ENCODE measurements around the gene CCDC12. TPM values are rescaled to one million over a fixed set of nuclear protein-coding genes. Genes with fewer than 3 reads are reported as not detected.

The CCDC12 gene
- total and polyA plus RNA-seq, 9 of the 15 experiments (the other 6 are each of a cell fraction or from before 2014, with no cell fraction given) = 8.9 to 201 (median 86.9) TPM

DNA sequence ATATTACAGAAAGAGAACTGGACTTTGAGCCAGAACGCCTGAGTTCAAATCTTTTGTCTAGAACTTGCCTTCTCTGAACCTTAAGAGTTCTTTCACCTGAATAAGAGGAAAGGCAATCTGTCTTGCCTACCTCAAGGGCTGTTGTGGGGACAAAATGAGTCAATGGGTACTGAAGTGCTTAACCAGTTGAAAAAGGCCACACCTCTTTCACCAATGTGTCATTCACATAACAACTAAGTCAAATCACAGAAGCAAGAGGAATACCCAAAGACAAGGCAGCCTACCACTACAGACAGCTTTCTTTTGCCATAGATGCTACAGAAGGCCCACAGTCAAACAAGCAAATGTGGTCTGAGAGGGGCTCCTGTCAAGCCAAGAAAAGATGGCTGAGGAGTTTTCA is 42.7 kb upstream of the CCDC12 start:
- POLR2A ChIA-PET = interaction anchor here (1.0 to 4.9 kb wide), 3 partner anchors 9 to 16 kb away, joined by 3 to 27 read pairs (median 4); no protein-coding TSS in a partner anchor

More for the DNA sequence above, 42.7 kb upstream of the CCDC12 start:
- no peak for DNase-seq (ENCODE audit: extremely low read depth in 1 of 4, low spot score in 3 of 4)
- no peak overlapping the region for H3K4me3 ChIP-seq
- H3K9me1 ChIP-seq (ENCODE audit: control insufficient read depth, insufficient read depth, low read length) = no peaks in the 10 kb centered on the region
- in situ Hi-C loops (cut with MboI) = no loop called here
- H3K79me2 ChIP-seq (ENCODE audit: control insufficient read depth, insufficient read depth, low read length) = peaks cover 5% of the 10 kb centered on the region; the same call in 2 of the 3 replicates
- peaks cover 64% of the 10 kb centered on the region for H3K36me3 ChIP-seq (ENCODE audit: control insufficient read depth, insufficient read depth, low read length)
- intact Hi-C loops (cut with micrococcal nuclease) = loop anchor here (10.0 kb wide), 2 partner anchors 306 to 356 kb away; no protein-coding TSS in a partner anchor
- BruUV-seq (replicated peaks) = no TSS peak
- TF ChIP-seq CXXC5 (CRISPR knock-in tag; IDR thresholded peaks at IDR 0.05) (no peak), ZNF384 (IDR thresholded peaks at IDR 0.05; ENCODE audit: low read depth, low read length) (no peak), FUS (optimal IDR thresholded peaks at IDR 0.05; ENCODE audit: low read depth, low read length) (no peak), GTF2F1 (IDR thresholded peaks at IDR 0.05; ENCODE audit: low read depth, low read length) (no peak), TCF7 (IDR thresholded peaks at IDR 0.05; ENCODE audit: borderline replicate concordance) (no peak), DDX20 (tag; IDR thresholded peaks at IDR 0.05; ENCODE audit: low read depth) (no peak), ZNF561 (CRISPR knock-in tag; conservative IDR thresholded peaks at IDR 0.05) (no peak), SMAD3 (CRISPR knock-in tag; conservative IDR thresholded peaks at IDR 0.05) (no peak), PTBP1 (IDR thresholded peaks at IDR 0.05; ENCODE audit: low read depth, low read length) (no peak), CHD4 (IDR thresholded peaks at IDR 0.05; ENCODE audit: insufficient read depth, insufficient replicate concordance, low read depth, low read length, poor library complexity, severe bottlenecking) (no peak), TGIF2 (CRISPR knock-in tag; IDR thresholded peaks at IDR 0.05) (no peak), SMAD1 (IDR thresholded peaks at IDR 0.05; ENCODE audit: low read depth, low read length, partially characterized antibody) (no peak)
- TF ChIP-seq, protein P1, sequence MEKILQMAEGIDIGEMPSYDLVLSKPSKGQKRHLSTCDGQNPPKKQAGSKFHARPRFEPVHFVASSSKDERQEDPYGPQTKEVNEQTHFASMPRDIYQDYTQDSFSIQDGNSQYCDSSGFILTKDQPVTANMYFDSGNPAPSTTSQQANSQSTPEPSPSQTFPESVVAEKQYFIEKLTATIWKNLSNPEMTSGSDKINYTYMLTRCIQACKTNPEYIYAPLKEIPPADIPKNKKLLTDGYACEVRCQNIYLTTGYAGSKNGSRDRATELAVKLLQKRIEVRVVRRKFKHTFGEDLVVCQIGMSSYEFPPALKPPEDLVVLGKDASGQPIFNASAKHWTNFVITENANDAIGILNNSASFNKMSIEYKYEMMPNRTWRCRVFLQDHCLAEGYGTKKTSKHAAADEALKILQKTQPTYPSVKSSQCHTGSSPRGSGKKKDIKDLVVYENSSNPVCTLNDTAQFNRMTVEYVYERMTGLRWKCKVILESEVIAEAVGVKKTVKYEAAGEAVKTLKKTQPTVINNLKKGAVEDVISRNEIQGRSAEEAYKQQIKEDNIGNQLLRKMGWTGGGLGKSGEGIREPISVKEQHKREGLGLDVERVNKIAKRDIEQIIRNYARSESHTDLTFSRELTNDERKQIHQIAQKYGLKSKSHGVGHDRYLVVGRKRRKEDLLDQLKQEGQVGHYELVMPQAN (IDR thresholded peaks at IDR 0.05; ENCODE audit: borderline replicate concordance) = no peak
- no peak for FAIRE-seq
- peaks cover 11 to 27% of the 10 kb centered on the region in 2 experiments; a peak in 4 of 5 replicates for H3K4me1 ChIP-seq (replicated peaks in 1 of 2; ENCODE audit: control insufficient read depth in 2 of 2, insufficient read depth in 2 of 2, low read length in 2 of 2)
- H3K9ac ChIP-seq (ENCODE audit: insufficient read depth in 1 of 2, low read depth in 2 of 2, low read length in 2 of 2) = no peak overlapping the region
- H3K27me3 ChIP-seq (ENCODE audit: control insufficient read depth in 2 of 2, insufficient read depth in 2 of 2, low read length in 2 of 2) = no peaks in the 10 kb centered on the region
- CTCF ChIA-PET (ENCODE audit: low intra/inter-chr PET ratio) = no interaction called here
- WGBS (ENCODE audit: insufficient coverage, low coverage, missing lambda C conversion rate) = 90% methylated on average over 1 of the region's 1 CpG
- no peaks in the 10 kb centered on the region for H4K20me1 ChIP-seq (replicated peaks; ENCODE audit: control insufficient read depth, insufficient read depth, low read length)
- H3K4me2 ChIP-seq (ENCODE audit: insufficient read depth, low read length) = no peak overlapping the region
- H3K27ac ChIP-seq (ENCODE audit: extremely low read depth, low read depth, low read length) = no peak overlapping the region
- no peaks in the 10 kb centered on the region for H3K9me3 ChIP-seq (replicated peaks; ENCODE audit: control insufficient read depth, insufficient read depth, low read depth, low read length)
- no peak overlapping the region for H2AFZ ChIP-seq (ENCODE audit: low read depth, low read length)
- no peak for ATAC-seq
